Measurements from ENCODE around the gene SPSB4. TPM values are rescaled to one million over a fixed set of nuclear protein-coding genes. Genes with fewer than 3 reads are reported as not detected.

SPSB4 gene
- total and polyA plus RNA-seq, 9 of the 15 experiments (the other 6 are each of a cell fraction or from before 2014, with no cell fraction given): not detected

GRCh38 chr3:141063831-141064230, 12.7 kb downstream of the SPSB4 start:
- H3K9me3 ChIP-seq (replicated peaks; ENCODE audit: control insufficient read depth, insufficient read depth, low read depth, low read length): no peaks in the 10 kb centered on the region
- no peak overlapping the region for H3K4me3 ChIP-seq
- DNase-seq (ENCODE audit: extremely low read depth in 1 of 4, low spot score in 3 of 4) (no peak), FAIRE-seq (no peak), ATAC-seq (no peak)
- no peaks in the 10 kb centered on the region for H3K79me2 ChIP-seq (ENCODE audit: control insufficient read depth, insufficient read depth, low read length)
- H4K20me1 ChIP-seq (replicated peaks; ENCODE audit: control insufficient read depth, insufficient read depth, low read length): no peaks in the 10 kb centered on the region
- TF ChIP-seq FOXA3 (CRISPR knock-in tag; conservative IDR thresholded peaks at IDR 0.05 in 1 of 2, IDR thresholded peaks at IDR 0.05 in 1 of 2) (no peak), SMAD4 (CRISPR knock-in tag; conservative IDR thresholded peaks at IDR 0.05) (no peak), BRF1 (IDR thresholded peaks at IDR 0.05; ENCODE audit: borderline replicate concordance, extremely low read depth, insufficient read length) (no peak), LEF1 (IDR thresholded peaks at IDR 0.05) (no peak), MYBL2 (IDR thresholded peaks at IDR 0.05; ENCODE audit: low read depth) (no peak), MYBL2 (CRISPR knock-in tag; IDR thresholded peaks at IDR 0.05; ENCODE audit: borderline replicate concordance) (no peak), ZNF212 (CRISPR knock-in tag; IDR thresholded peaks at IDR 0.05) (no peak), PURB (CRISPR knock-in tag; IDR thresholded peaks at IDR 0.05; ENCODE audit: low read depth) (no peak), E2F4 (CRISPR knock-in tag; IDR thresholded peaks at IDR 0.05; ENCODE audit: low read depth) (no peak), DDX20 (tag; IDR thresholded peaks at IDR 0.05; ENCODE audit: low read depth) (no peak), ZNF311 (CRISPR knock-in tag; IDR thresholded peaks at IDR 0.05) (no peak), U2AF1 (optimal IDR thresholded peaks at IDR 0.05; ENCODE audit: low read depth, low read length) (no peak), ZNF146 (CRISPR knock-in tag; IDR thresholded peaks at IDR 0.05; ENCODE audit: unreplicated experiment) (no peak), ARHGAP35 (IDR thresholded peaks at IDR 0.05; ENCODE audit: partially characterized antibody) (no peak)
- CTCF ChIA-PET (ENCODE audit: low intra/inter-chr PET ratio): no interaction called here
- H3K4me2 ChIP-seq (ENCODE audit: insufficient read depth, low read length): no peak overlapping the region
- H3K9ac ChIP-seq (ENCODE audit: insufficient read depth in 1 of 2, low read depth in 2 of 2, low read length in 2 of 2): no peak overlapping the region
- POLR2A ChIA-PET: interaction anchor here (0.6 kb wide), 1 partner anchor 151 kb away, joined by 4 read pairs; no protein-coding TSS in a partner anchor
- no peaks in the 10 kb centered on the region for H3K36me3 ChIP-seq (ENCODE audit: control insufficient read depth, insufficient read depth, low read length)
- no peak overlapping the region for H2AFZ ChIP-seq (ENCODE audit: low read depth, low read length)
- peaks cover 0 to 10% of the 10 kb centered on the region in 2 experiments; a peak in 2 of 5 replicates for H3K4me1 ChIP-seq (replicated peaks in 1 of 2; ENCODE audit: control insufficient read depth in 2 of 2, insufficient read depth in 2 of 2, low read length in 2 of 2)
- in situ Hi-C loops (cut with MboI) (no loop called here), intact Hi-C loops (cut with micrococcal nuclease) (no loop called here)
- H3K27me3 ChIP-seq (ENCODE audit: control insufficient read depth in 2 of 2, insufficient read depth in 2 of 2, low read length in 2 of 2): peaks cover 33 to 44% of the 10 kb centered on the region in 2 experiments
- peaks cover 2% of the 10 kb centered on the region for H3K9me1 ChIP-seq (ENCODE audit: control insufficient read depth, insufficient read depth, low read length)
- WGBS (ENCODE audit: insufficient coverage, low coverage, missing lambda C conversion rate): 0% methylated on average over 1 of the region's 1 CpG
- H3K27ac ChIP-seq (ENCODE audit: extremely low read depth, low read depth, low read length): no peak overlapping the region
- no TSS peak for BruUV-seq (replicated peaks)
